Measurements from ENCODE around the gene ASPA.

- TF ChIP-seq CTCF (IDR thresholded peaks at IDR 0.05) = no peak
- TF ChIP-seq POLR2A (IDR thresholded peaks at IDR 0.05) = no peak
Observed at GRCh38 chr17:3512505-3513171, 36.8 kb downstream of the ASPA start.
